ENCODE measurements around the gene NOG.

The NOG gene

DNA sequence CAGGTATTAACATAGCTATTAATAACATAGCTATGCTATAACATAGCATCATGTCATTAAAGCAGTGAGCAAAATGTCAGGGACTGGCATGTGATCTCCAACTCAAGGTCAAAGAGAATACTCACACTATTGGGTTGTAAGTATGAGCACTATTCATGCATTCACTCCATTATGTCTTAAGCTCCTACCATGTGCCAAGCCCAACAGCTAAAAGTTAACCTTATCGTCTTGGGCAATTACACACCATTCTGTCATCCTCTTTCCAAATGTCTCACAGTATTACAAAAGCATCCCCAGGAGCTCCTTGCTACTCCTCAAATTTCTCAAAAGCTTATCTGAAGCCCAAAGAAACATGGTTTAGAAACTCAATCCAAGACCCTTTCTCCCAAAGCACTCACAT, 22.0 kb upstream of the NOG start:
- TF ChIP-seq, protein P1, sequence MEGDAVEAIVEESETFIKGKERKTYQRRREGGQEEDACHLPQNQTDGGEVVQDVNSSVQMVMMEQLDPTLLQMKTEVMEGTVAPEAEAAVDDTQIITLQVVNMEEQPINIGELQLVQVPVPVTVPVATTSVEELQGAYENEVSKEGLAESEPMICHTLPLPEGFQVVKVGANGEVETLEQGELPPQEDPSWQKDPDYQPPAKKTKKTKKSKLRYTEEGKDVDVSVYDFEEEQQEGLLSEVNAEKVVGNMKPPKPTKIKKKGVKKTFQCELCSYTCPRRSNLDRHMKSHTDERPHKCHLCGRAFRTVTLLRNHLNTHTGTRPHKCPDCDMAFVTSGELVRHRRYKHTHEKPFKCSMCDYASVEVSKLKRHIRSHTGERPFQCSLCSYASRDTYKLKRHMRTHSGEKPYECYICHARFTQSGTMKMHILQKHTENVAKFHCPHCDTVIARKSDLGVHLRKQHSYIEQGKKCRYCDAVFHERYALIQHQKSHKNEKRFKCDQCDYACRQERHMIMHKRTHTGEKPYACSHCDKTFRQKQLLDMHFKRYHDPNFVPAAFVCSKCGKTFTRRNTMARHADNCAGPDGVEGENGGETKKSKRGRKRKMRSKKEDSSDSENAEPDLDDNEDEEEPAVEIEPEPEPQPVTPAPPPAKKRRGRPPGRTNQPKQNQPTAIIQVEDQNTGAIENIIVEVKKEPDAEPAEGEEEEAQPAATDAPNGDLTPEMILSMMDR (IDR thresholded peaks at IDR 0.05), result no peak

DNA sequence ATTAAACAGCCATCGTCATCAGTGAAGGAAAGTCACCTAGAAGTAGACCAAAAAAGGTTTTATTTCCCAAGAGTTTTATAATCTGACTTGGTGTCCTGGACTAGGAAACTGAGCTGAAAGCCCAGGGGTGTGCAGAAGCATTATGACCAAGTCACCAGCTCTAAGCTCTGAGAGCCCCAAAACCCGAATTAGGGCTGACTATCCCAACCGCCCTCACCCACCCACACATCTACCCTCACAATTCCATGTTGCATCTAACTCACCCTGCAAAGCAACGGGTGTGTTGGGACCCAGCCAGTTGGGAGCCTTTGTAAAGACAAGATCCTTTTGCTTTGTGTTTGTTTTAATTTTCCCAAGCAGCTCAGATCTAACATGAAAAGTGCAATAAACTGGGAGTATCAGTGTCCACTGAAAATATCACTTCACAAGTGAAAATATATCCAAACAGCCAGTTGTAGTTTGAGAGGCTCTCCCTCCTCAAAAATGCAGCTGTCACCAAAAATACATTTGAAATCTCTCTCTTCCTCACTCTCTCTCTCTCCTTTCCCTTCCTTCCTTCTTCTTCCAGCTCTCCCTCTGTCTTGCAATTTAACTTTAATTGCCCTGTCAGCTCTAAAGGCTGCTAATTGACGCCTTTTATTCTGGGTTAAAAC, 16.2 kb upstream of the NOG start:
- TF ChIP-seq, protein P1 (IDR thresholded peaks at IDR 0.05), result no peak

DNA sequence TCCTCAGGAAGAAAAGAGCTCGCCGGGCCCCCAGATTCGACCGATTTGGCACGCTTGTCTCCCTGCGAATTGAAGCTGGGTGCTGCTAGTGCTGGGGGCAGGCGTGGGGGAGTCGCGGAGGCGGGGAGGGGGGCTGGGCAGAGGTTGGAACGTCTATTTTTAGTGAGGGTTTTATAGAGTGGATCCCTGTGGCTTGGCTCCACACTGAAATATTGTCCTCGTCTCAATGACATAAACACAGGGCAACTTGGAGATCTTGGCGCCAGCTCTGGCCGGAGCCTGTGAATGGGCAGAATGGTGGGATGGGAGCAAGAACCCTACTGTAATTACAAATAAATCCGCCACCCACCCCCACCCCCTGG, 15.7 kb upstream of the NOG start:
- TF ChIP-seq, protein P1 (IDR thresholded peaks at IDR 0.05), result no peak

DNA sequence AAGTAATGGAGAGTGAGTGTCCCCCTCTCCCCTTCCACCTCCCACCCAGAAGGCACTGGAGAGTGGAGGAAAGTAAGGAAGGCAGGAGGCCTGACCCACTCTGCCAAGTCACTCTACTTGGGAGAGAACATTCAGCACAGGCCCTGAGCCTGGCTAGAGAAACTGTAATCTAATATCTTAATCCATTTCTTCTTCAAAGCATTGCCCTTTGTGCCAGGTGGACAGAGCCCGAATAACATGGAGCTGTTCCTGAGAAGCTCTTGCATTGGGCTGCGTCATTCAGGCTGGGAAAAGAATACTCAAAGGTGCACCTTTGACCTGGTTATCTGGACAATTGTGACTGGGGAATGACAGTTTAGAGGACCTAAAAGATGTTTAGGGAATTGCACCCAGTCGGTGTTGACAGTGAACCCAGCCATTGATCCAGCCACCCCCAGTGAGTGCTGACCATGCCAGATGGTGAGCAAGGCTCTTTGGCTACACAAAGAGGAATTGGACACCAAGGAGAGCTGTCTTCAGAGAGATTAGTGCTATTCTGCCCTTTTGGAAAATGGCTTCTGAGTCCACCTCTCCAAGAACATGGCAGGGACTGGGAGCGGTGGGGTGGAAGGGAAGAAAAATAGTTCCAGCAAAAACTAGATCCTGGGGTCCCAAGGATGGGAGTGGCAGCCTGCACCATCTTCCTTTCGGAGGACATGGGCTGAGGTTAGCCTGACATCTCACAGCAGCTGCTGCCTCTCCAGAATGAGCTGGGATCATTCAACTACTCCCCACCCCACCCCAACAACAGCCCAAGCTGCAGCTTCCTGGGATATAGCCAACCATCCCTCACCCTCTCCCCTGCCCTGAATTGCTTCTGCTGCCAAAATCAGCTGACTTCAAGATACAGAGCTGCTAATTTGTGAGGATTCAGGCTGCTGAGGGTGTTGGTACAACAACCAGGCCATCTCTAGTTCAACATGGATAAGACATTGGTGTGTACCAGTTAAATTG, 11.6 kb upstream of the NOG start:
- TF ChIP-seq, protein P1 (IDR thresholded peaks at IDR 0.05), result no peak

DNA sequence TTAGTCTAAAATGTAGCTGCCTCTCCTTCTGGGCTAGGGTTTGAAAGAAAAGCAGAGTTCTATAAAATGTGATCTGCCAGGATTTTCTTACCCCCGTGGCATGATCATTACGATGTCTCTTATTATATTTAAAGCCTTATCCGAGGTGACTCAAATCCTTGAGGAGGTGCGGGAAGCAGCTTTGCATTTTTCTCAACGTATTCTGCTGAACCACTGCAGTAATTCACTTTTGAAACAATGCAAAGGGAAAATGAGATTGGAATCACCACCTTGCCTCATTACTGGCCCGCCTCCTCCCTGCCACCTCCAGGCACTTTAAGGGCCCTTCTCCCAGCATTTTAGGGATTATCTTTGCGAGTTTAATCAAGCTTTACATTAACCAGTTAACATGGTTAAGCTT, 9.7 kb upstream of the NOG start:
- TF ChIP-seq, protein P1 (IDR thresholded peaks at IDR 0.05), result no peak

DNA sequence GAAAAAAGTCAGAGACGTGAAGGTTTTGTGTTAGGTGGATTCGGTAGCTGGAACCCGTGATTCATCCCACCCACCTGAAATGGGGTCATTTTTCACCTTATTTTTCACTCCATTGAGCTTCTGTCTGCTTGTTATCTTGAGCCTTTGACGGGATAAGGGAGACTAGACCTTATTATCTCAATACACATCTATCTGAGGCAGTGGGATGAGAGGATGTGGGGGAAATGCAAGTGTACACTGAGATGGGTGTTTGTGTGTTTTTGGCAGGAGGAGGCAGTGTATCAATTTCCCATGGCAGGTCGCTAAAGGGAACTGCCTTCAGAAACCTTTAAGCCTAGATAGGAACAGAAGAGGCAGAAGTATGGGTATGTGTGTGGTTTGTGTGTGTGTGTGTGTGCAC, 6.2 kb upstream of the NOG start:
- TF ChIP-seq, protein P1 (IDR thresholded peaks at IDR 0.05), result no peak

DNA sequence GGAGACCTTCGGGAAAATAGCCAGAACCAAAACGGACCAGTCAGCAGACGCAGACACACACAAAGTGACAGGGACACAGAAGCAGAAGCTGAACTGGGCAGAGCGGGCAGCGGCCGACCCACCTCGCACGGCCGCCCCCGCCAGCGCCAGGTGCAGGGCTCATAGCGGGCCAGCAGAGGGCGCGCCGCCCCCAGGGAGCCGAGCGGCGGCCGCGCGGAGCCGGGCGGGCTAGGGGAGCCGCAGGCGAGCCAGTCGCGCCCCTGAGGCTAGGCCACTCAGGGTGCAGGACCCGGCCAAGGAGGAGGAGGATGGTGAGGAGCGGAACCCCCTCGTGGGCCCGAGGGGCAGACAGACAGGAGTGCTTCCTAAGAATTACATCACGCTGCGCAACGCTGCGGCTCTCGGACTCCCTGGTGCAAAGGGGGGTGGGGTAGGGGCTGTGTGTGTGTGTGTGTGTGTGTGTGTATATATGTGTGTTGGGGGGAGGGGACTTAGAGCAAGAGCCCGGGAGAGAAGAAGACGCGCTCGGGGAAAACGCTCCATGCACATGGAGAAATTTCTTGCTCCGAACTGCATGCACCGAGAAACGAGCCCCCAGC, 913 bp upstream of the NOG start:
- TF ChIP-seq, protein P1 (IDR thresholded peaks at IDR 0.05), result peak; percentile 99
